LNCAP (cell line): ENCODE data around the gene PLAC8L1.

Experiments used
- TF ChIP-seq, protein P1 (sequence below): fragments of 450-650 bp; IDR thresholded peaks from 2 replicates; pipeline ENCODE4 v1.5.1; 2017; ENCODE audit warnings: mild to moderate bottlenecking

PLAC8L1 gene

DNA sequence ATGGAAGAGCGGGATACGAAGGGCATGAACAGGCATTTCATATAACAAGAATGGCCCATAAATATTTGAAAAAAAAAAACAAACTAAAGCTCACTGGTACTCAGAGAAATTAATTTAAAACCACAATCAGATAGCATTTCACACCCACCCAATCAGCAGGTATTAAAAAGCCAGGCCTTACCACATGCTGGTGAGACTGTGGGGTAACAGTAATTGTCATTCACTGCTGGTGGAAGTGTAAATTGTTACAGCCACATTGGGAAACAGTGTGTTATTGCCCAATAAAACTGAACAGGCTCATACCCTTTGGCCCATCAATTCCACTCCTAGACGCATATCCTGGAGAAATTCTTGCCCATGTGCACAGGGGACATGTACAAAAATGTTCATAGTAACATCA, 66.0 kb downstream of the PLAC8L1 start:
- TF ChIP-seq, protein P1, sequence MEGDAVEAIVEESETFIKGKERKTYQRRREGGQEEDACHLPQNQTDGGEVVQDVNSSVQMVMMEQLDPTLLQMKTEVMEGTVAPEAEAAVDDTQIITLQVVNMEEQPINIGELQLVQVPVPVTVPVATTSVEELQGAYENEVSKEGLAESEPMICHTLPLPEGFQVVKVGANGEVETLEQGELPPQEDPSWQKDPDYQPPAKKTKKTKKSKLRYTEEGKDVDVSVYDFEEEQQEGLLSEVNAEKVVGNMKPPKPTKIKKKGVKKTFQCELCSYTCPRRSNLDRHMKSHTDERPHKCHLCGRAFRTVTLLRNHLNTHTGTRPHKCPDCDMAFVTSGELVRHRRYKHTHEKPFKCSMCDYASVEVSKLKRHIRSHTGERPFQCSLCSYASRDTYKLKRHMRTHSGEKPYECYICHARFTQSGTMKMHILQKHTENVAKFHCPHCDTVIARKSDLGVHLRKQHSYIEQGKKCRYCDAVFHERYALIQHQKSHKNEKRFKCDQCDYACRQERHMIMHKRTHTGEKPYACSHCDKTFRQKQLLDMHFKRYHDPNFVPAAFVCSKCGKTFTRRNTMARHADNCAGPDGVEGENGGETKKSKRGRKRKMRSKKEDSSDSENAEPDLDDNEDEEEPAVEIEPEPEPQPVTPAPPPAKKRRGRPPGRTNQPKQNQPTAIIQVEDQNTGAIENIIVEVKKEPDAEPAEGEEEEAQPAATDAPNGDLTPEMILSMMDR, result no peak

DNA sequence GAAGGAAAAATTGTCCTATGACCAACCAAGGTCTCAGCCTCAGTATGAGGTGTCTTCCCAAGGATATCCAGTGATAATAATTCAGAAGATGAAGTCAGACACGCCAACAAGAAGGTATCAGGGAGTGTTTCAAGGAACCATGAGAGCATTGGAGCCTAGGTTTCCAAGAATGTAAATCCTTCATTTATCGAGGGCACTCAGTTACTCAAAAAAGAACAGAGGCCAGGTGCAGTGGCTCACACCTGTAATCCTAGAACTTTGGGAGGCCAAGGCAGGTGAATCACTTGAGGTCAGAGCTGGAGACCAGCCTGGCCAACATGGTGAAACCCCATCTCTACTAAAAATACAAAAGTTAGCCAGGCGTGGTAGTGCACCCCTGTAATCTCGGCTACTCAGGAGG, 70.8 kb downstream of the PLAC8L1 start:
- TF ChIP-seq, protein P1, result no peak
